Nephron (organoid): ENCODE data around the gene EPGN.

Experiments
- H3K27ac Mint-ChIP-seq, 3 experiments: 2 replicates each; pipeline ENCODE4 v1.8.0; 2020; ENCODE audit warnings: mixed read lengths in 3 of 3, mild to moderate bottlenecking in 2 of 3, moderate library complexity in 1 of 3
- H3K27me3 Mint-ChIP-seq: 2 replicates; pipeline ENCODE4 v1.8.0; 2021; ENCODE audit warnings: low read depth, mild to moderate bottlenecking, moderate library complexity, mixed read lengths
- H3K36me3 Mint-ChIP-seq: 2 replicates; pipeline ENCODE4 v1.8.0; 2020; ENCODE audit warnings: low read depth, mixed read lengths
- H3K4me1 Mint-ChIP-seq: 2 replicates; pipeline ENCODE4 v1.8.0; 2020; ENCODE audit warnings: mixed read lengths
- H3K4me3 Mint-ChIP-seq, 3 experiments: 2 replicates each; pipeline ENCODE4 v1.8.0; 2020; ENCODE audit warnings: mild to moderate bottlenecking in 3 of 3, mixed read lengths in 3 of 3, moderate library complexity in 2 of 3
- H3K9me3 Mint-ChIP-seq: 2 replicates; pipeline ENCODE4 v1.8.0; 2020; ENCODE audit warnings: mixed read lengths
- TF ChIP-seq, protein P1 (sequence below), 3 experiments: fragments of 200-600 bp; sonication (generic); IDR thresholded peaks; one replicate each; pipeline ENCODE4 v1.5.0; 2021; ENCODE audit warnings: antibody characterized with exemption in 3 of 3; ENCODE audit not compliant: unreplicated experiment in 3 of 3

EPGN gene

DNA sequence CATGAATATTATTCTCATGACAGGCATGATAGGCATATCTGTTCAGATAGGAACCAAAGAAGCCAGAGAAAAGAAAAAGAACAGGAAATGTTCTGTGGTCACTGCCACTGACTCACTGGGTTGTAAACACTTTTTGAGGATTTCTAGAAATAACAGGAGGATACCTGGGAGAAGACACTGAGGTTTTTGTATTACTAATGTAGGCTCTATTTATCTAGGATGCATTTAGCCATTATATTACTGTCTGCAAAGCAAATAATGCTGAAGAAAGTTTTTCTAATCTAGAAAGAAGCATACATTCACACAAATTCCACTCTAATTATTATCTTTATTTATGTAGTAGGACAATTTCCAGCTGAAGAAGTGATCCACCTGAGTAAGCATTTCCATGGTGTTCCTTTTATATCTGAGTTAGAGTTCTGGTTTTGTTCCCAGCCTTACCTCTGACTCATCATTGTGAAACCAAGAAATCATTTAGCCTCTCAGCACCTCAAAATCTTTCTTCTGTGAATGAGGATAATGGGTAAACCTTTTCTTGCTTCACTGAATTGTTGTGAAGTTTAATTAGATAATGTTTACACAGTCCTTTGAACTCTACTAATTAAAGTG is 40.2 kb upstream of the EPGN start:
- Mint-ChIP-seq H3K9me3 (no peaks in the 10 kb centered on the region), H3K4me3 (no peak overlapping the region), H3K27me3 (no peaks in the 10 kb centered on the region), H3K36me3 (no peaks in the 10 kb centered on the region), H3K4me1 (no peaks in the 10 kb centered on the region), H3K27ac (no peak overlapping the region)
- TF ChIP-seq, protein P1, sequence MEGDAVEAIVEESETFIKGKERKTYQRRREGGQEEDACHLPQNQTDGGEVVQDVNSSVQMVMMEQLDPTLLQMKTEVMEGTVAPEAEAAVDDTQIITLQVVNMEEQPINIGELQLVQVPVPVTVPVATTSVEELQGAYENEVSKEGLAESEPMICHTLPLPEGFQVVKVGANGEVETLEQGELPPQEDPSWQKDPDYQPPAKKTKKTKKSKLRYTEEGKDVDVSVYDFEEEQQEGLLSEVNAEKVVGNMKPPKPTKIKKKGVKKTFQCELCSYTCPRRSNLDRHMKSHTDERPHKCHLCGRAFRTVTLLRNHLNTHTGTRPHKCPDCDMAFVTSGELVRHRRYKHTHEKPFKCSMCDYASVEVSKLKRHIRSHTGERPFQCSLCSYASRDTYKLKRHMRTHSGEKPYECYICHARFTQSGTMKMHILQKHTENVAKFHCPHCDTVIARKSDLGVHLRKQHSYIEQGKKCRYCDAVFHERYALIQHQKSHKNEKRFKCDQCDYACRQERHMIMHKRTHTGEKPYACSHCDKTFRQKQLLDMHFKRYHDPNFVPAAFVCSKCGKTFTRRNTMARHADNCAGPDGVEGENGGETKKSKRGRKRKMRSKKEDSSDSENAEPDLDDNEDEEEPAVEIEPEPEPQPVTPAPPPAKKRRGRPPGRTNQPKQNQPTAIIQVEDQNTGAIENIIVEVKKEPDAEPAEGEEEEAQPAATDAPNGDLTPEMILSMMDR (IDR thresholded peaks at IDR 0.05; ENCODE audit: unreplicated experiment in 3 of 3): no peak

DNA sequence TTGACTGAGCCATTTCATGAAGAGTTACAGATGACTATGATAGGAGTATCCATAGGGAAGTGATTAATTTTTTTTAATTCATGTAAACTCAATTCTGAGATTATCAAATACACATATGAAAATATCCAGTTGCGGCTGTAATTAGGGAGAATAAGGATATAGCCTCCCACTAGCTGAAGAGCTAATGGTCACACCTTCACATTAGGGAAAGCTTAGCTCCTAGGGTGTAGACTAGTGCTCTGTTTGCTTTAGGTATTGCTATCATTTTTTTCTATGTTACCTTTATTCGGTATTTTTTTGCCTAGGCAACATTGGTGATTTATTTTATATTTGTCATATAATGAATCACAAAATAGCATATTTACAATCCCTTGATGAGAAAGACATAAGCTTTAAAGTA is 39.6 kb upstream of the EPGN start:
- TF ChIP-seq, protein P1 (IDR thresholded peaks at IDR 0.05; ENCODE audit: unreplicated experiment in 3 of 3): no peak
- H3K4me1 Mint-ChIP-seq: no peaks in the 10 kb centered on the region
- H3K36me3 Mint-ChIP-seq: no peaks in the 10 kb centered on the region
- no peak overlapping the region for H3K27ac Mint-ChIP-seq
- H3K27me3 Mint-ChIP-seq: no peaks in the 10 kb centered on the region
- H3K9me3 Mint-ChIP-seq: no peaks in the 10 kb centered on the region
- no peak overlapping the region for H3K4me3 Mint-ChIP-seq

- no peaks in the 10 kb centered on the region for H3K27me3 Mint-ChIP-seq
- TF ChIP-seq, protein P1 (IDR thresholded peaks at IDR 0.05; ENCODE audit: unreplicated experiment in 3 of 3): no peak
- H3K4me1 Mint-ChIP-seq: no peaks in the 10 kb centered on the region
- H3K9me3 Mint-ChIP-seq: no peaks in the 10 kb centered on the region
- H3K36me3 Mint-ChIP-seq: no peaks in the 10 kb centered on the region
- H3K4me3 Mint-ChIP-seq: no peak overlapping the region
- no peak overlapping the region for H3K27ac Mint-ChIP-seq
These were observed 29.8 kb upstream of the EPGN start for GRCh38 chr4:74278490-74278889.

GRCh38 chr4:74279716-74280115 is 28.6 kb upstream of the EPGN start:
- Mint-ChIP-seq H3K36me3 (no peaks in the 10 kb centered on the region), H3K27ac (no peak overlapping the region), H3K27me3 (no peaks in the 10 kb centered on the region), H3K4me1 (no peaks in the 10 kb centered on the region), H3K4me3 (no peak overlapping the region), H3K9me3 (no peaks in the 10 kb centered on the region)
- TF ChIP-seq, protein P1 (IDR thresholded peaks at IDR 0.05; ENCODE audit: unreplicated experiment in 3 of 3): no peak

DNA sequence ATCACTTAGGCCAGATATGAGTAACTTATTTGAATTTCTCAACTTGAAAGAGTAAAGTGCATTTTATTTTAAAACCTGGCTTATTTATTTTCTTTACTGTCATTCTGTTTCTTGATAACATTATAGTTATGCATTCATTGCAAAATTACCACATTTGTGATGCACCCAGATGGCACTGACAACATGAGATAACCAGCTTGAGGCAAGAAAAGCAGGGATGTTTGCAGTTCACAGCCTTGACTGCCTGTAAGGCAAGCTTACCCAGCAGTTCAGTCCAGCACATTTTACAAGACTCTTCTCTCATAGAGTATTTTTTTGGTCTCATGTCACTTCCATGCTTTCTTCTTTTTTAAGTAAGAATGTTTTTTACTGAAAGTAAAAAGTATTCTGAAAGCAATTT is 25.3 kb upstream of the EPGN start:
- no peak overlapping the region for H3K4me3 Mint-ChIP-seq
- no peaks in the 10 kb centered on the region for H3K9me3 Mint-ChIP-seq
- TF ChIP-seq, protein P1 (IDR thresholded peaks at IDR 0.05; ENCODE audit: unreplicated experiment in 3 of 3): no peak
- H3K4me1 Mint-ChIP-seq: no peaks in the 10 kb centered on the region
- no peak overlapping the region for H3K27ac Mint-ChIP-seq
- no peaks in the 10 kb centered on the region for H3K36me3 Mint-ChIP-seq
- no peaks in the 10 kb centered on the region for H3K27me3 Mint-ChIP-seq

- H3K36me3 Mint-ChIP-seq: no peaks in the 10 kb centered on the region
- H3K27me3 Mint-ChIP-seq: no peaks in the 10 kb centered on the region
- TF ChIP-seq, protein P1 (IDR thresholded peaks at IDR 0.05; ENCODE audit: unreplicated experiment in 3 of 3): no peak
- H3K9me3 Mint-ChIP-seq: no peaks in the 10 kb centered on the region
- H3K4me1 Mint-ChIP-seq: no peaks in the 10 kb centered on the region
- no peak overlapping the region for H3K27ac Mint-ChIP-seq
- H3K4me3 Mint-ChIP-seq: no peak overlapping the region
These were observed 24.7 kb upstream of the EPGN start for GRCh38 chr4:74283614-74284013.
